BJ (cell line): Measurements from ENCODE around the gene ANO6. TPM values are rescaled to one million over a fixed set of nuclear protein-coding genes. Genes with fewer than 3 reads are reported as not detected.
"Not testable (repeated sequence)": the region's sequence is repeated elsewhere in the genome, so short reads cannot be mapped to it uniquely, and the experiment has no call there.

Source experiments
- CTCF ChIA-PET: fragments of 350-600 bp; formaldehyde crosslinking; extraction: SDS; loops from one replicate; lab custom pipeline; 2021; ENCODE audit warnings: antibody characterized with exemption, inconsistent platforms; lab: Yijun Ruan, JAX
- POLR2A ChIA-PET: fragments of 300-600 bp; sonication (Branson Sonifier 250); formaldehyde crosslinking; extraction: SDS; loops from one replicate; lab custom pipeline; 2021; ENCODE audit warnings: antibody characterized with exemption; lab: Charles Lee
- DNase-seq: peaks from one replicate; pipeline ENCODE4 v3.0.0-alpha.2; 2011; ENCODE audit warnings: low read depth
- H3K27me3 ChIP-seq: 2 replicates; pipeline ENCODE4 v1.6.0; 2011; ENCODE audit warnings: low read length; ENCODE audit not compliant: control insufficient read depth, insufficient read depth
- H3K36me3 ChIP-seq: 2 replicates; pipeline ENCODE4 v1.5.1; 2011; ENCODE audit warnings: low read length; ENCODE audit not compliant: control insufficient read depth, insufficient read depth
- H3K4me3 ChIP-seq: 2 replicates; pipeline ENCODE4 v1.5.1; 2011; ENCODE audit warnings: low read depth, mild to moderate bottlenecking, control low read depth, low read length
- CTCF ChIP-seq: IDR thresholded peaks from 2 replicates; pipeline ENCODE4 v1.5.1; 2011; ENCODE audit warnings: low read depth, mild to moderate bottlenecking, control low read depth, inconsistent platforms, low read length, moderate library complexity; ENCODE audit not compliant: insufficient read depth
- polyA plus RNA-seq: library from polyadenylated mRNA; depleted of rRNA; stranded (reverse); fragments of >200 nt; gene quantifications from 2 replicates; pipeline ENCODE4 v1.2.3, GENCODE V29; 2011

The ANO6 gene
- polyA plus RNA-seq, 1 experiment: 45.8 TPM

DNA sequence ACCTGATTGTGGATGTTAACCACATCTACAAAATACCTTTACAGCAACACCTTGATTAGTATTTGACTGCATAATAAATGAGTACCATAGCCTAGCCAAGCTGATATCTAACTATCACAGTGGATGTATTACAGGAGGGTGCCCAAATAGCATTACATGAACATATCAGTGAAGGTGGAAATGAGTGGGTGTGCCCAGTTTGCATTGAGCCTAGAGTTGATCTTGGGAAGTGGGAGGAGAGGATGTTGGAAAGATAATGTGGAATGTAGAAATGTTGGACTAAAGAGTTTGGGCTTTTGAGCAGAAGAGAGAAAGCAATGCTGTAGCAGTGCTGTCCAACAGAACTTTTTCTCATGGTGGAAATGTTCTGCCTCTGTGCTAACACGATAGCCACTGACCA lies 98.9 kb downstream of the ANO6 start:
- ChIA-PET CTCF (interaction anchor here (1.2 to 1.4 kb wide), 2 partner anchors 9 to 15 kb away, joined by 3 read pairs; no protein-coding TSS in a partner anchor), POLR2A (no interaction called here)
- Histone ChIP-seq H3K27me3 (no peaks in the 10 kb centered on the region), H3K4me3 (no peak overlapping the region), H3K36me3 (no peaks in the 10 kb centered on the region)
- no peak for TF ChIP-seq CTCF
- no peak for DNase-seq

- no peak for DNase-seq
- Histone ChIP-seq H3K4me3 (no peak overlapping the region), H3K27me3 (no peaks in the 10 kb centered on the region), H3K36me3 (no peaks in the 10 kb centered on the region)
- ChIA-PET POLR2A (no interaction called here), CTCF (interaction anchor here (0.8 to 1.4 kb wide), 2 partner anchors 8 to 12 kb away, joined by 3 read pairs; no protein-coding TSS in a partner anchor)
- no peak for TF ChIP-seq CTCF
Observed at GRCh38 chr12:45315462-45315861, 99.6 kb downstream of the ANO6 start.

GRCh38 chr12:45317261-45317660 lies 101.4 kb downstream of the ANO6 start:
- POLR2A ChIA-PET, DNase-seq, CTCF ChIA-PET, H3K27me3 ChIP-seq, H3K36me3 ChIP-seq, H3K4me3 ChIP-seq: not testable (repeated sequence)

DNA sequence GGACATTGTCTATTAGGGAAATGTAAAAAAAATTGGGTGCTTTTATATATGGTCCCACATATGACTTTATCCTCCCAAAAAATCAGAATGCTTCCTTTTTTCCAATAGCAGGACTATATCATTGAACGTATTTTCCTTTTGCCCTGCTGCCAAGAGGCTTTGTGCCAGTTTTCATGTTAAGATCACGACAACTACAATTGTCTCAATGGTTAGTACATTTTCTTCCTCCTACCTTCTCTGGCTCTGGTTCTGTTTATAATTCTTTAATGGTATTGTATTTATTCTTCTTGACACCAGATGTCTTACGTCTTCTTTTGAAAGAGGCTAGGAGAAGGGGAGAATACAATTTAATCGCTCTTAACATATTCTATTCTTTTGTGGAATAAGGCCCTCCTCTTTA lies 106.9 kb downstream of the ANO6 start:
- no peak for DNase-seq
- CTCF ChIA-PET: no interaction called here
- H3K27me3 ChIP-seq: no peaks in the 10 kb centered on the region
- POLR2A ChIA-PET: no interaction called here
- H3K36me3 ChIP-seq: no peaks in the 10 kb centered on the region
- TF ChIP-seq CTCF: no peak
- H3K4me3 ChIP-seq: no peak overlapping the region

DNA sequence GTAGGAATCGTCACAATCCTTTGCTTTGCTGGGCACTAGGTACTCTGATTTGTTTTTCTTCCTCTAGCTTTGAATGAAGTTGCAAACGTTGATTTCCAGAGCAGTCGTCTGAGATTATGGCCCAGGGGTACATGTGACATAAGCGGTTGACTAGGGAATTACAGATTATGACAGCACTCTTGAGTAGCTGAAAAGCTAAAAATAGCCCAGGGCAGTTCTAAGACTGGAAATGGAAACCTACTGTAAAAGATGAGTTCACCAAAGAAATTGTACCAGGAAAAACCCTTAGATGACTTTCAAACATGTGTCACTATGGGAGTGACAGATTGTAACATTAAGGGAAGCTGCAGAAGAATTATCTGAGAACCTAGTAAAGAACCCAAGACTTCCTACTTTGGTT lies 108.5 kb downstream of the ANO6 start:
- ChIA-PET POLR2A (no interaction called here), CTCF (interaction anchor here (0.6 to 1.6 kb wide), 5 partner anchors 11 to 324 kb away, joined by 3 to 5 read pairs (median 4); no protein-coding TSS in a partner anchor)
- DNase-seq: no peak
- Histone ChIP-seq H3K4me3 (no peak overlapping the region), H3K27me3 (no peaks in the 10 kb centered on the region), H3K36me3 (no peaks in the 10 kb centered on the region)
- TF ChIP-seq CTCF: no peak

DNA sequence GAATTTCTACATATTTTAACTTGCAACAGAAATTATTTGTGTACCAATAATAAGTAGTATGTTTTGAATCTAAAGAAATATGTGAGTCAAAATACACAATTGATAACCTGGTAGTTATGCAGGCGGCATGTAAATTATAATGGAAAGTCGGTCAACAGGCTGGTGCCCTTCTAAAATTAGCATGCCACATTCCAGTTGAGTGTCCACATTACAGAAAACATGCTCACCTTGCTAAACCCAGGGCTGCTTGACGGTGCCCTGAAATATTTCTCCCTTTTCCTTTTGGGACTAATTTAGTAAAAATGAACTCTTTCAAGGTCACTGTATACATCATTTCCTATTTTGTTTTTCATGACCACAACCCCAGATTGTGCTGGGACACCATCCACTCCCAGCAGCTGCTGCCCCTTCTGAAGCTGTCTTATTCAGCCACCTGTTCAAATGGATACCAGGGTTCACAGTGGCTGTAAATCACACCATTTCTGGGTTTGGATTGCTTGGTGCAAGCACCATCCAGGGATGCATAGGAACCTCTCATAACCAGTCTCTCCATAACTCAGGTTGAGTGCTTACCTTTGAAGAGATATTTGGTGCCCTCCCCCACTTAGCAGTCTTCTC lies 110.6 kb downstream of the ANO6 start:
- ChIA-PET CTCF (interaction anchor here (1.0 to 2.0 kb wide), 3 partner anchors 11 to 16 kb away, joined by 3 to 6 read pairs (median 5); no protein-coding TSS in a partner anchor), POLR2A (no interaction called here)
- no peak for DNase-seq
- no peak for TF ChIP-seq CTCF
- Histone ChIP-seq H3K4me3 (no peak overlapping the region), H3K27me3 (no peaks in the 10 kb centered on the region), H3K36me3 (no peaks in the 10 kb centered on the region)
